Karpas-422 (cell line): ENCODE data around the gene VAMP1. TPM values are rescaled to one million over a fixed set of nuclear protein-coding genes. Genes with fewer than 3 reads are reported as not detected.
"Not testable (repeated sequence)": the region's sequence is repeated elsewhere in the genome, so short reads cannot be mapped to it uniquely, and the experiment has no call there.

ENCODE experiments used
- DNase-seq: peaks from one replicate; pipeline ENCODE4 v3.0.0-alpha.2; 2015
- H2AFZ ChIP-seq: fragments of 200-600 bp; sonication (generic); 2 replicates; pipeline ENCODE4 v1.6.1; 2014; ENCODE audit warnings: antibody characterized with exemption, low read length, mixed read lengths
- H3K27ac ChIP-seq: fragments of 200-600 bp; sonication (generic); 2 replicates; pipeline ENCODE4 v1.5.1; 2014; ENCODE audit warnings: mild to moderate bottlenecking, low read length, moderate library complexity
- H3K27me3 ChIP-seq: fragments of 200-600 bp; sonication (generic); 2 replicates; pipeline ENCODE4 v1.6.1; 2014; ENCODE audit warnings: low read length, mixed read lengths
- H3K36me3 ChIP-seq: fragments of 200-600 bp; sonication (generic); 2 replicates; pipeline ENCODE4 v1.6.1; 2014; ENCODE audit warnings: low read length, mixed read lengths; ENCODE audit not compliant: insufficient read depth
- H3K4me1 ChIP-seq: fragments of 200-600 bp; sonication (generic); 2 replicates; pipeline ENCODE4 v1.6.1; 2014; ENCODE audit warnings: mild to moderate bottlenecking, low read length, mixed read lengths
- H3K4me2 ChIP-seq: fragments of 200-600 bp; sonication (generic); 2 replicates; pipeline ENCODE4 v1.6.1; 2014; ENCODE audit warnings: low read length, low read depth, mild to moderate bottlenecking; ENCODE audit not compliant: poor library complexity, severe bottlenecking
- H3K4me3 ChIP-seq: fragments of 200-600 bp; sonication (generic); 2 replicates; pipeline ENCODE4 v1.5.1; 2014; ENCODE audit warnings: mild to moderate bottlenecking, antibody characterized with exemption, low read length, mixed read lengths
- H3K79me2 ChIP-seq: fragments of 200-600 bp; sonication (generic); 2 replicates; pipeline ENCODE4 v1.6.1; 2014; ENCODE audit warnings: mild to moderate bottlenecking, low read length, mixed read lengths
- H3K9ac ChIP-seq: fragments of 200-600 bp; sonication (generic); 2 replicates; pipeline ENCODE4 v1.6.0; 2014; ENCODE audit warnings: low read length
- H3K9me2 ChIP-seq: fragments of 200-600 bp; sonication (generic), shearing (Covaris generic); replicated peaks from 2 replicates; pipeline ENCODE4 v1.6.0; 2014; ENCODE audit warnings: mild to moderate bottlenecking, low read length, moderate library complexity; ENCODE audit not compliant: insufficient read depth
- H3K9me3 ChIP-seq: fragments of 300-700, 200-600 bp; sonication (generic); 2 replicates; pipeline ENCODE4 v1.6.1; 2014; ENCODE audit warnings: low read length, mixed read lengths
- H4K20me1 ChIP-seq: fragments of 200-600 bp; sonication (generic); 2 replicates; pipeline ENCODE4 v1.6.1; 2014; ENCODE audit warnings: mild to moderate bottlenecking, antibody characterized with exemption, low read length, low read depth; ENCODE audit not compliant: insufficient read depth
- total RNA-seq: library from RNA; depleted of rRNA; stranded (reverse); fragments of >200 nt; shearing (Covaris generic); gene quantifications from 2 replicates; pipeline ENCODE4 v1.2.3, GENCODE V29; 2014; ENCODE audit warnings: low replicate concordance

The VAMP1 gene
- total RNA-seq, 1 experiment from 2014 or later, result 555 TPM

DNA sequence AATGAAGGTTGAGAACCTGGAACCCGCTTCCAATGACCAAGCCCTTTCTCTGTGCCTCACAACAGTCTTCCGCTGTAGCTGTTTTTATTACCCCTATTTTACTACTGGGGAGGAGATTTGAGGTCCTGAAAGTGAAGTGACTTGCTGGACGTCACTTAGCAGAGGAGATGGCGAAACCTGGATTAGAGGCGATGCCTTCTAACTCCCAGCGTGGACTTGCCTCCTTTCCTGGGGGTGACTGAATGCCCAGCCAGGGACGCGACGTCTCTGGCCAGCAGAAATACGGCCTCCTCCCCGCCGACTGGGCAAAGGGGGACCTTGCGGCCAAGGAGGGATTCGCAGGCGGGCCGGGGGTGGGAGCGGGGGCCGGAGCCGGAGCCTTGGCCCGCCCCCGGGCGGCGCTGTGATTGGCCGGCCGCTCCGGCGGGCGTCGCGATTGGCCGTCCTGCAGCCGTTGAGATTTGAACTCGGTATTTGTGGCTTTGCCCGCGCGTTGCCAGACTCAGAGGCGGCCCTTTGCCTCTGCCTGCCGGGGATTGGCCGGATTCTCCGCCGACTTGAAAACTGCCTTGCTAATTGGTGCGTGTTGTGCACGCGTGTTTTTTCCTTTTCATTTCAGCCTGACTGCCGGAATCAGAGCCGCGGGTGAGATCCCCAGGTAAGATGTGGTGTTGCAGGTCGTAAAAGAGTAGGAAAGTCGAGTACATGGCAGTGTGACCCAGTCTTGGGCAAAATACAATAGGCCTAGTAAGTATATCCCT is 23.2 kb upstream of the VAMP1 start, which contains the start of gene NCAPD2:
Gene NCAPD2 (plus strand): TSS at position 606 of the 761 bp plus-strand sequence. CDS start 997 bp downstream, outside the sequence.
- Histone ChIP-seq H2AFZ (peak within 1 kb of the TSS; percentile 31; the same call in 1 of the 2 replicates), H3K9me2 (no peaks in the 10 kb centered on the region), H3K9ac (peak within 1 kb of the TSS; percentile 94), H3K4me1 (peaks cover 39% of the 10 kb centered on the region), H3K27ac (peak within 1 kb of the TSS; percentile 98), H3K36me3 (peaks cover 33% of the 10 kb centered on the region), H3K79me2 (peaks cover 39% of the 10 kb centered on the region), H3K27me3 (no peaks in the 10 kb centered on the region), H3K4me3 (peak within 1 kb of the TSS; percentile 93), H3K4me2 (peak within 1 kb of the TSS; percentile 90), H4K20me1 (no peaks in the 10 kb centered on the region), H3K9me3 (no peaks in the 10 kb centered on the region)
- DNase-seq, result peak; percentile 98

GRCh38 chr12:6492838-6493496 is 22.5 kb upstream of the VAMP1 start, which contains the start of gene MRPL51:
Gene MRPL51 (minus strand): TSS chr12:6493262. CDS start chr12:6493136, 126 bp downstream.
- Histone ChIP-seq H3K9me2 (no peaks in the 10 kb centered on the region), H3K79me2 (peaks cover 39% of the 10 kb centered on the region), H3K27ac (peak within 1 kb of the TSS; percentile 98), H3K4me1 (peaks cover 39% of the 10 kb centered on the region), H3K9ac (peak within 1 kb of the TSS; percentile 94), H3K4me3 (peak within 1 kb of the TSS; percentile 93), H3K36me3 (peaks cover 28% of the 10 kb centered on the region), H3K9me3 (no peaks in the 10 kb centered on the region), H3K4me2 (peak within 1 kb of the TSS; percentile 90), H4K20me1 (no peaks in the 10 kb centered on the region), H3K27me3 (no peaks in the 10 kb centered on the region), H2AFZ (peak within 1 kb of the TSS; percentile 31; the same call in 1 of the 2 replicates)
- peak; percentile 99 for DNase-seq

DNA sequence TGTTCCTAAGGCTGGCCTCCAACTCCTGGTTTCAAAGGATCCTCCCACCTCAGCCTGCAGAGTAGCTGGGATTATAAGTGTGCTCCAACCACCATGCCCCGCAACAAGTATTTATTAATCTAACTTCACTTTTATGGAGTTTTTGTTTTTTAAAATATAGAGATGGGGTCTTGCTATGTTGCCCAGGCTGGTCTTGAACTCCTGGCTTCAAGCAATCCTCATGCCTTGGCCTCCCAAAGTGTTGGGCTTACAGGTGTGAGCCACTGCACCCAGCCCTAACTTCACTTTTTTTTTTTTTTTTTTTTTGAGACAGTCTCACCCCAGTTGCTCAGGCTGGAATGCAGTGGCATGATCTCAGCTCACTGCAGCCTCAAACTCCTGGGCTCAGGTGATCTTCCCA is 20.2 kb upstream of the VAMP1 start:
- not testable (repeated sequence) for H2AFZ ChIP-seq, H4K20me1 ChIP-seq, H3K27ac ChIP-seq, H3K4me3 ChIP-seq, H3K9me3 ChIP-seq, H3K4me2 ChIP-seq, DNase-seq, H3K9me2 ChIP-seq, H3K9ac ChIP-seq, H3K27me3 ChIP-seq
- peaks cover 28% of the 10 kb centered on the region for H3K4me1 ChIP-seq
- H3K36me3 ChIP-seq, result peaks cover 15% of the 10 kb centered on the region
- peaks cover 21% of the 10 kb centered on the region for H3K79me2 ChIP-seq

- H3K36me3 ChIP-seq, result peaks cover 10% of the 10 kb centered on the region
- no peaks in the 10 kb centered on the region for H4K20me1 ChIP-seq
Measured at GRCh38 chr12:6489449-6489848, 19.0 kb upstream of the VAMP1 start.

GRCh38 chr12:6488240-6488639 is 17.8 kb upstream of the VAMP1 start:
- H3K4me1 ChIP-seq, result peaks cover 8% of the 10 kb centered on the region
- H3K9me2 ChIP-seq, result no peaks in the 10 kb centered on the region
- no peaks in the 10 kb centered on the region for H3K27me3 ChIP-seq
- H2AFZ ChIP-seq, result no peak overlapping the region
- H4K20me1 ChIP-seq, result no peaks in the 10 kb centered on the region
- H3K9me3 ChIP-seq, result no peaks in the 10 kb centered on the region
- no peak overlapping the region for H3K4me2 ChIP-seq
- H3K36me3 ChIP-seq, result peaks cover 10% of the 10 kb centered on the region
- H3K9ac ChIP-seq, result no peak overlapping the region
- H3K79me2 ChIP-seq, result peaks cover 12% of the 10 kb centered on the region
- no peak overlapping the region for H3K27ac ChIP-seq
- no peak overlapping the region for H3K4me3 ChIP-seq
- DNase-seq, result no peak

More at GRCh38 chr12:6489449-6489848, 19.0 kb upstream of the VAMP1 start:
- H3K4me3 ChIP-seq, result no peak overlapping the region
- DNase-seq, result no peak
- H3K9me2 ChIP-seq, result no peaks in the 10 kb centered on the region
- H3K27me3 ChIP-seq, result no peaks in the 10 kb centered on the region
- no peak overlapping the region for H3K9ac ChIP-seq
- H3K79me2 ChIP-seq, result peaks cover 12% of the 10 kb centered on the region
- H3K9me3 ChIP-seq, result no peaks in the 10 kb centered on the region
- no peak overlapping the region for H2AFZ ChIP-seq
- H3K4me2 ChIP-seq, result no peak overlapping the region
- H3K4me1 ChIP-seq, result peaks cover 16% of the 10 kb centered on the region
- no peak overlapping the region for H3K27ac ChIP-seq

- Histone ChIP-seq H2AFZ (no peak overlapping the region), H3K27me3 (no peaks in the 10 kb centered on the region), H3K4me1 (no peaks in the 10 kb centered on the region), H3K36me3 (no peaks in the 10 kb centered on the region), H3K9me2 (no peaks in the 10 kb centered on the region), H3K4me2 (no peak overlapping the region), H3K27ac (no peak overlapping the region), H3K4me3 (no peak overlapping the region), H3K79me2 (no peaks in the 10 kb centered on the region), H3K9me3 (no peaks in the 10 kb centered on the region), H3K9ac (no peak overlapping the region), H4K20me1 (no peaks in the 10 kb centered on the region)
- no peak for DNase-seq
Measured at GRCh38 chr12:6478416-6478815, 7.9 kb upstream of the VAMP1 start.

- not testable (repeated sequence) for H3K79me2 ChIP-seq, DNase-seq, H3K27me3 ChIP-seq, H3K9me3 ChIP-seq, H3K4me2 ChIP-seq, H2AFZ ChIP-seq, H3K27ac ChIP-seq, H4K20me1 ChIP-seq, H3K4me3 ChIP-seq, H3K4me1 ChIP-seq, H3K36me3 ChIP-seq, H3K9me2 ChIP-seq, H3K9ac ChIP-seq
Measured at GRCh38 chr12:6477601-6478377, 7.3 kb upstream of the VAMP1 start.

- Histone ChIP-seq H3K4me1 (peaks cover under 1% of the 10 kb centered on the region), H3K27me3 (no peaks in the 10 kb centered on the region), H3K9me3 (no peaks in the 10 kb centered on the region), H3K9ac (no peak overlapping the region), H3K9me2 (no peaks in the 10 kb centered on the region), H3K4me2 (no peak overlapping the region), H3K36me3 (no peaks in the 10 kb centered on the region), H3K79me2 (no peaks in the 10 kb centered on the region), H4K20me1 (no peaks in the 10 kb centered on the region), H3K27ac (no peak overlapping the region), H3K4me3 (no peak overlapping the region), H2AFZ (no peak overlapping the region)
- DNase-seq, result no peak
Measured at GRCh38 chr12:6476489-6476888, 6.0 kb upstream of the VAMP1 start.
